Fibroblast of villous mesenchyme (primary cell): ENCODE results near the gene ABCC12. TPM values are rescaled to one million over a fixed set of nuclear protein-coding genes. Genes with fewer than 3 reads are reported as not detected.
A peak's percentile ranks its signal among the peaks of the same experiment; 100 is the strongest.

Experiments used
- DNase-seq: peaks from one replicate; pipeline ENCODE4 v3.0.0-alpha.2; 2010; ENCODE audit warnings: low read depth
- H3K4me3 ChIP-seq: 2 replicates; pipeline ENCODE4 v1.5.1; 2011; ENCODE audit warnings: low read depth, mild to moderate bottlenecking, low read length
- CTCF ChIP-seq: IDR thresholded peaks from 2 replicates; pipeline ENCODE4 v1.5.1; 2012; ENCODE audit warnings: low read depth, mild to moderate bottlenecking, low read length; ENCODE audit not compliant: insufficient read depth
- total RNA-seq: library from RNA; depleted of rRNA; stranded (reverse); fragments of >200 nt; gene quantifications from 2 replicates; pipeline ENCODE4 v1.2.3, GENCODE V29; 2012

ABCC12 gene
- total RNA-seq, 1 donor: not detected

- no peak for DNase-seq
- TF ChIP-seq CTCF: no peak
- H3K4me3 ChIP-seq: no peak overlapping the region
These were observed 31.5 kb downstream of the ABCC12 start for GRCh38 chr16:48124266-48124665.

- H3K4me3 ChIP-seq: no peak overlapping the region
- peak; percentile 89 for DNase-seq
- no peak for TF ChIP-seq CTCF
These were observed 32.5 kb downstream of the ABCC12 start for GRCh38 chr16:48123104-48123788.

GRCh38 chr16:48121276-48121675, 34.5 kb downstream of the ABCC12 start:
- no peak overlapping the region for H3K4me3 ChIP-seq
- TF ChIP-seq CTCF: no peak
- DNase-seq: no peak

GRCh38 chr16:48118841-48119240, 37.0 kb downstream of the ABCC12 start:
- no peak for TF ChIP-seq CTCF
- no peak for DNase-seq
- H3K4me3 ChIP-seq: no peak overlapping the region

- DNase-seq: peak; percentile 53
- no peak overlapping the region for H3K4me3 ChIP-seq
- peak; percentile 89 for TF ChIP-seq CTCF
These were observed 38.3 kb downstream of the ABCC12 start for GRCh38 chr16:48117217-48118105.

- DNase-seq: no peak
- TF ChIP-seq CTCF: no peak
- no peak overlapping the region for H3K4me3 ChIP-seq
These were observed 40.5 kb downstream of the ABCC12 start for GRCh38 chr16:48115299-48115698.
